HUDEP-2 (cell line): ENCODE measurements around the gene VWA3B.
A peak's percentile ranks its signal among the peaks of the same experiment; 100 is the strongest.
"Not testable (repeated sequence)": the region's sequence is repeated elsewhere in the genome, so short reads cannot be mapped to it uniquely, and the experiment has no call there.

Experiments
- DNase-seq, 76 experiments: peaks; one replicate each; lab custom pipeline; 2025; ENCODE audit not compliant: unreplicated experiment in 76 of 76; lab: John Stamatoyannopoulos, UW

VWA3B gene

DNA sequence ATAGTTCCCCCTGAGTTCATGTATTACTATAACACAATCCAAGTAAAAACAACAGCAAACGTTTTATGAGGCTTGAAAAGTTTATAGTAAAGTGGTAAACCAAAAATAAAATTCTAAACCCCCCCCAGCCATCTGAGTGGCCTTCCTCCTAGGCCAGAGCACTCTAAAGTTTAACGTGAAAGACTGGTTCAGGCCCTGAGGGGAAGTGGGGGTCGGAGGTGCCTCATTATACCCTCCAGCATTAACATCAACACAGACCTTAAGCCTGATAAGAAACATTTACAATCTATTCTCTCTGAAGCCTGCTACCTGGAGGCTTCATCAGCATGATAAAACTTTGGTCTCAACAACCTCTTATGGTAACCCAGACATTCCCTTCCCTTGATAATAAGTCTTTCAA, 230.2 kb downstream of the VWA3B start:
- DNase-seq: no peak

DNA sequence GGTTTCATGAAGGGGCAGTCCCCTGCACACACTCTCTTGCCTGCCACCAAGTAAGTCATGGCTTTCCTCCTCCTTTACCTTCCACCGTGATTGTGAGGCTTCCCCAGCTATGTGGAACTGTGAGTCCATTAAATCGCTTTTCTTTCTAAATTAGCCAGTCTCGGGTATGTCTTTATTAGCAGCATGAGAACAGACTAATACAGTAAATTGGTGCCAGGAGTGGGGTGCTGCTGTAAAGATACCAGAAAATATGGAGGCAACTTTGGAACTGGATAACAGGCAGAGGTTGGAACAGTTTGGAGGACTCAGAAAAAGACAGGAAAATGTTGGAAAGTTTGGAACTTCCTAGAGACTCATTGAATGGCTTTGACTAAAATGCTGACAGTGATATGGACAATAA, 233.2 kb downstream of the VWA3B start:
- not testable (repeated sequence) for DNase-seq

DNA sequence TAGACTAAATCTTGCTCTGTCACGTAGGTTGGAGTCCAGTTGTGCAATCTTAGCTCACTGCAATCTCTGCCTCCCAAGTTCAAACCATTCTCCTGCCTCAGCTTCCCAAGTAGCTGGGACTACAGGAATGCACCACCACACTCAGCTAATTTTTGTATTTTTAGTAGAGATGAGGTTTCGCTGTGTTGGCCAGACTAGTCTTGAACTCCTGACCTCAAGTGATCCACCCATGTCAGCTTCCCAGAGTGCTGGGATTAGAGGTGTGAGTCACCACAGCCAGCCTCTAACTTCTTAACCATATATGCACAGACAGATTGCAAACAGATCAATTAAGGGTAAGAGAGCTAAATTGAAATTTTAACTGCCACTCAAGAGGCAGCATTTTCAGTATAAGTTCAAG, 237.2 kb downstream of the VWA3B start:
- no peak for DNase-seq

DNA sequence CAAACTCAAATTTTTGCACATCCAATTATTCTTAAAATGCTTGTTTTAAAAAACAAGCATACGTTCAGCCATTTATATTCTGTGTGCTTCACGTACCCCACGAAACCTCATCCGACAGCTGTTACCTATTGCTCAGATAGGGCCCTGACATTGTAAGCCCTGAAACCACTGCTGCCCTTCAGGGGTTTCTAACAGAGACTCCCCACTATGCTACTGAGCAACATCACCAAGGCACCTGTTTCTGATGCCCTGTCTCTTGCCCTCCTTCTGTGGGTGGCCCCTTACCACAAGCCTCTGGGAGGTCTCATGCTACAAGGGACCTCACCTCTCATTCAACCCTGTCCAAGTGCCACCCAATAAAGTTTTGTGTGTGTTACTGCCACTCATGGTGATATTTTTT, 240.8 kb downstream of the VWA3B start:
- DNase-seq: no peak

DNA sequence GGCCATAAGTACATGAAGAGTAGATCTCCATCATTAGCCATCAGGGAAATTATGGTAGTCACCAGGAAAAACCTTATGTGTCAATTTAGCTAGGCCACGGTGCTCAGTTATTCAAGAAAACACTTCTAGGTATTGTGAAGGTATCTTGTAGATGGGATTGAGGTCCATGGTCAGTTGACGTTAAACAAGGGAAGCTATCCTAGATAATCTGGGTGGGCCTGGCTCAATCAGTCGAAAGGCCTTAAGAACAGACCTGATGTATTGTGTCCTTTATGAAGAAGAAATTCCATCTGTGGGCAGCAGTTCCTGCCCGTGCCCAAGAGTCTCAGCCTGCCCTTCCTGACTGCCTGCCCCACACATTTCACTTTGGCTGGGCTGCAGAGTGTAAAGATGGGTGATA, 242.6 kb downstream of the VWA3B start:
- no peak for DNase-seq

DNA sequence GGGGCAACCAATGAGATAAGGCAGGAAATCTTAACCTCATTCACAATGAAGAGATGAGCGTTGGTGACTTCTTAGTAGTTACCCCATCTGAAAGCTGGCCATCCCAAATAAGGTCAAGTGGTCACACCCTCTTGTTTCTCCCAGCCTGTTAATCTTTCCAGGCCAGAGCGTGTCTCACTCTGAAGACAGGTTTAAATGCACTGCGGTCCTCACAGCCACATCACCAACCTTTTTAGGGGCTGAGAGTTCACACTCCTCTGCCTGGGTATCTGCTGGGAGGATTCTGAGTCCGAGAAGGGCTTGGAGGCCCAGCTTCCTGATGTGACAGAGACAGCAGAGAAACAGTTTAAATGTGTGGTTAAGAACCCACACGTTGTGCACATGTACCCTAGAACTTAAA, 246.0 kb downstream of the VWA3B start:
- no peak for DNase-seq

DNA sequence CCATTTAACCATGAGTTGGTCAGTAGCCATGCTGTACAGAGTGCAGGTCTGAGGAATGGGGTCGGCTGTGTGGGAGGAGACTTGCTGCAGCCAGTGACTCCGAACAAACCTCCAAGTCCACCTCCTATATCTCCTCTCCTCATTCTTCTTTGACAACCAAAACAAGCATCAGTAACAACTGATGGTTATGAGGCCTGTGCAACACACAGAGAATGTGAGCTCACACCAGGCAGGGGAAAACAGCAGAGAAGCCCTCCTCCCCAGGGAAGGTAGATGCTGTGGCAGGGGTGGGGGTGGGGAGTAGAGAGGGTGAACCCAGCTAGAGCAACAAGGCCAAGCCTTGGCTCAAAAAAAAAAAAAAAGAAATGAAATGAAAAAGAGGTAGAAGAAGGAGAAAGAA, 247.0 kb downstream of the VWA3B start:
- no peak for DNase-seq

DNA sequence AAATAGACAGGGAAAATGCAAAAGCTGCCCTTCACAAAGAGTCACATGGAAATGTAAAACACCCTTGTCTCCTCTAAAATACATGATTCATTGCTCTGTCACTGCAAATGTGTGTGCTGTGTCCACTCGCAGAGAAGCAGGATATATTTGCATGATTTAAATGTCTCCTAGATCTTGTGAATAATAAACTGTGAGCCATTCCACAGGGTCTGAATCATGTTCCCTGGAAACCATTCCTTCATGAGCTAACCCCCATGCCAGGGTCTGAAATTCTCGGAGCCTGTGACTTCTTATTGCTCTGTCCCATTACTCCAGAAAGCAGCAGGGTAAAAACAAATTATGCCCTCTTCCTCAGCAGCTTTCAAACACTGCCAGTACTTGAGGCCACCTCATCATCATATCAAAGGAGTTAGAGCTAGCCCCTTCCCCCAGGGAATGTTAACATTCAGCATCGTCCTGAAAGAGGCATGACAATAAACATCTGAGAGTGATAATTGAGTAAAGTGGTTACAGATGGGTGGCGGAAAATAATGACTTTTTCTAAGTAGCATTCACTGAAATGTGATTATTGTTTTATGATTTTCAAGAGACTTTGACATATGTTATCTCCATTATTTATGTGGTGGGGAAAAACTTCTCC, 247.6 kb downstream of the VWA3B start:
- DNase-seq: no peak

DNA sequence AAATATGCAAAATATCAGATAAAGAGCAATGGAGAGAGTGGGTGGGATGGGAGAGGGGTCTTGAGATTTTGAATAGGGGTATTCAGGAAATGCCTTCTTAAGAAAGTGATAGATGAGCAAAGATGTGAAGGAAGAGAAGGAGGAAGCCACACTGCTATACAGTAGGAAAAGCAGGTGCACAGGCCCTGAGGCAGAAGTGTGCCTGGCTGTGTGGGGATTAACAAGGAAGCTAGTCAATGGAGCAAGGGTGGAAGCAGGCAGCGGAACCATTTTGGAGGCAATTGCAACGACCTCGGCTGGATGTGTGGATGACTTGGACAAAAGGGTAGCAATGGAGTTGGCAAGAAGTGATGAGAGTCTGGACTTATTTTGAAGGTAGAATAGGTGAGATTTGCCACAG, 248.3 kb downstream of the VWA3B start:
- no peak for DNase-seq

DNA sequence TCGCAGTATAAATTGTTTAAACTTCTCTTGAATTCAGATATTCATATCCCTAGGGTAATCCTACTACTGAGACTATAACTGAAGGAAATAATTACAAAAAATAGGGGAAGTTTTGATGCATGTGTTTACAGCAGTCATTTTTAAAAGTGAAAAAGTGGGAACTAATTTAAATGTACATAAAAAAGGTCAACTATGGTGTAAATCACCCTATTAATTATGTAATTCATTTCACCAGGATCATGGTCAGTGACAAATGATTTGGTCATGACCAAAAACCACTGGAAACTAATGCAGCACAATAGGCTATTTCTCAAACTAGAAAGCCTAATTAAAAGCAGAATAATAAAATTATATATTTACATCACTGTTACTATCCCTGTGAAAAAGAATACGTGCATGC, 254.3 kb downstream of the VWA3B start:
- DNase-seq: no peak

DNA sequence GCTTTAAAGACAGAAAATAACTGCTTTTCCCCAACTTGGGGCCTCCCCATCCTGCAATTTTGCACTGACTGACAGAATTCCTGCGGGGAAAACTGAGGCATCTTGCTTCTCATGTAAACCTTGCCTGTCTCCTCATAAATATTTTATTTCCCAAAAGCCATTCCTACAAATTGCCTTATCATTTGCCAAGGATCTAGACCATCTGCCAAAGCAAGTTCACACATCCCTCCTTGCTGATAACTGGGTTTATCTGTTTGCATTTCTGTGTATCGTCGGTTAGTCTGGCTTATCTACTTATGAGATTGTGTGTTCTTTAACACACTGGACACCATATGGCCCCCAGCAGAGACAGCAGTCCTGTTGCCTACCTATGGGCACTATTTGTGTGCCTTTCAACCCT, 256.3 kb downstream of the VWA3B start:
- DNase-seq: no peak

DNA sequence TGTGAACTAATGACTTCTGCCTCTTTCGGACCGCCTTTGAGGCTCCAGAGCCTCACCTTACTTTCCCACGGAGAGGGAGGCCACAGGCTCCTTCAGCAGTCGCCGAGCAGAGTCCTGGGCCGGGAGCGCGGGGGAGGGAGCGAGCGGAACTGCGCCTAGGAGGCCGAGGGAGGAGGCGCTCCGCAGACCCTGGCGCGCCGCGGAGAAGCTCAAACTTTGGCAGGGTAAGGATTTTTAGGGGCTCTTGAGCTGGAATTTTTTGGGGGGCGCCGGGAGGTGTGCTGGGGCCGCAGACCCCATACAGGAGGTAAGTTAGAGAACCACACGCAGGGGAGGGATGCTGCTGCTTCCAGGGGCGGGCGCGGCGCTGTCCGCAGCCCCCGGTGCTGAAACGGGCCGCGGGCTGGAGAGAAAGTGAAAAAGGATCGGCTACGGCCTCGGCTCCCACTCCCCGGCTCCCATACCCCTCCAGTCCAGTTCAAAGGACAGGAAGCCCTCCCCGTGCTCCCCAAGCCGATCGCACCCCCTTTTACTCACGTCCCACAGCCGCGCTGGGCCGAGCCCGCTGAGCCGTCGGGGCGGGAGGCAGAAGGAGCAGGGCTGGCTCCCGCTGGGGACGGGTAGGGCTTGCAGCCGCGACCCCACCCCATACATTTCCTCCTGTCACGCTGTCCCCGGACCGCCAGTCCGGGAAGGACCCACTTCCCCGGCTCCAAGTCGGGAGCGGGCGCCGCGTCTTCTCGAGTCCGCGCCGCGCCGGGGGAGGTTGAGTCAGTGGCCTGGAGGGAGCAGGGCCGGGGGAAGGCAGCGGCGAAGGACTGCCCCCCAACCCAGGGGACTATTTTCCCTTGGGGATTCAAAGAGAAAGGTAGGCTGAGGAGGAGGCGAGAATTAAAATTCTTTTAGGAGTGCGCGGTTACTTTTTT, 259.6 kb downstream of the VWA3B start, which contains the start of gene CNGA3:
TSS of gene CNGA3 (plus strand) at position 146 of the 926 bp plus-strand sequence. CDS start 23,520 bp downstream, outside the sequence.
- peak in 6 of 76 experiments; percentile 1 to 11 (median 4) for DNase-seq

DNA sequence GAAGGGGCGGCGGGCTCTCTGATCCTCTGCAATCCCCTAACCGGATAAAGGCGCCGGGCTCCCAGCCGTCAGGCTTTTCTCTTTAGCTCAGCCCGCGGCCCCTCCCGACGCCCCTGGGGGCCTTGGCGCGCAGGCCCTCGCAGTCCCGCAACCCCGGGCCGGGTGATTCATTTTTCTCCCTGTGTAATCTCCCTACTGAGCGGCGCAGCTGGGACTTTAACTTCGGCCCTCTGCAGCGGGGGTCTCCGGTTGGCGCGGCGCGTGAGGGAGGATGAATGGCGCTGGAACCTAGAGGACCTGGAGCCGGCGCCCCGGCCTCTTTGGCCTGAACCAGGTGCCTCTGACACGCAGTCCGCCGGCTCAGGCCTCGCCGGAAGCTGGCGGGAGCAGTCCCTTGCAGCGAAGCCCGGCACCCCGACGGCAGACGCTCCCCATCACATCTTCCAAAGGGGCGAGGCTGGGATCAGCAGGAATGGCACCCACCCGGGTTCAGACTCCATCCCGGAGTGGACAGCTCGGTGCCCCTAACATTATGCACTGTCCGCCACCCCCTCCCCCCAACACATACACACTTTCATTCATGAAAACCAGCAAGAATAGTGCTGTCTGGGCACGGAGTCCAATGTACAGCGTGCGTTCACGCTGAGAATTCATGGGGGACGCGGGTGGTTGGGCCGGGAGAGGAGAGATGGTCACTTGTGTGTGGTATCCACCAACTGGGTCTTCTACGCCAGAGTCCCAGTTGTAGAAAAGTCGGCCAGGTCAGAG, 260.5 kb downstream of the VWA3B start:
- no peak for DNase-seq

DNA sequence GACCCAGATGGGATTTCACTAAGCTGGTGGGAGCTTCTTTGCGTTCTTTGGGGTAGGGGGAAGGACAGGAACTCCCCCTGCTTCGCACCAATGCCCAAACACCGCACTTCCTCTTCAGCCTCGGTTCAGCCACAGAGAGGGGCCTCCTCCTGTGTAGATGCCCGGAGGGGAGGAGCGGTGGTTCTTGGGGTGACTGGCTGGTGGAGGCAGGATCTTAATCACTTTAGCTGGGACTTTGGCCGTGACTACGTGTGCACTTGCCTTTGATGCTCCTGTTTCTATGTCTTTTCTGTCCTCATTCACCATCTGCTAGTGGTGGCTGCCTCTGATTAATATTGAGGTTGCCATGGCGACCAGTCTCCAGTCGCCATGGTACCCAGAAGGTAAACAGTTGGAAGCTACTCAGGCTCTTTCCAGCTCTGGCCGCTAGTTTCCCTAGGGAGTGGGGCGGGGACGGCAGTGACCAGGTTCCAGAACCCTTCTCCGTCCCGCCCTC, 261.1 kb downstream of the VWA3B start:
- DNase-seq: no peak

DNA sequence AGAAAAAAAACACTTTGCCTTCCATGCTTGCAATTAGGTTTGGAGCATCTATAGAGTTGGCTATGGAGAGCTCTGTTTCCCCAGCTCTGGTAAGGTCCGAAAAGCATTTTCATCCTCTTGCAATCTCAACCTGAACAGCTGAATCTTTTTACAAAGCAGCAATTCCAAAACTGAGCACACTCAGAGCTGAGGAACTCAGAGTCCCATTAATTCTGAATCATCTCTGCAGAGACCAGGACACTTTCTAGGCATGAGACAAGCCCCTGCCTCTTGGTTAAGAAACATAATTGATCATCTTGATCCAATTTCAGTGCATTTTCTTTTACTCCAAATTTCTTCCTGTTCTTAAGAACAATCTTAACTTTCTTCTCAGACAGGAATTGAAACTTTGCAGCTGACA, 263.4 kb downstream of the VWA3B start:
- no peak for DNase-seq

DNA sequence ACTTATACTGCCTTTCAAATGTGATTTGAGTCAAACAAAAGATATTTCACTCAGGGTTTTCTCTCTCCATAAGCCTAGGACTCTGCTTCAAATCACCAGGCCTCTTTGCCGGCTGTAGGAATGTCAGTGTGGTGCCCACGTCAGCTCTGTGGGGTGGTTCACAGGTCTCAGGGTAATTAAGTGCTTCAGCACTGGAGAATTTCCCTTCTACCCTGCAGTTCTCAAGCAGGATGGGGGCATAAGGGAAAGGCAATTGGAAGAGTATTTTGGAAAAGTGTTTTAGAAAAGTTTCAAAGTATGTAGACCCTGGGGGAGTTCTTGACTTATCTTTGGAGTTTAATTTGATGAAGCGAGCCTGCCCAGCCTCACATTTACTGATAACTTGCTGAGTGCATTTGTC, 268.9 kb downstream of the VWA3B start:
- no peak for DNase-seq

DNA sequence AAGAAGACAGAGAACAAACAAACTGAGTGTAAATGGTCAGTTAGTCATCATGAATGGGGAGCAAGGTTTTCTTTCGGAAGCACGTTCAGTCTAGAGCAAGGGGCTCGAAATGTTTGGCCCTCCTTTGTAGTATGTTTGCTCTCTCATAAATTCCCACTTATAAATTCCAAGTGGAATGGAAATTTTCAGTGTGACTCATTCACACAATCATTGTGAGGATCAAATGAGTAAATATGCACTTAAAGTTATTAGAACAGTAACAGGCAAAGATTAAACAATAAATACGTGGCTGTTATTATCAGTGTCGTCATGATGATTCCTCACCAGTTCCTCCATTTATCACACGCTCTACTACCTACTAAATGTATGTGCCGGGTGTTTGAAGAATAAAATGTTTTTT, 269.8 kb downstream of the VWA3B start:
- no peak for DNase-seq

DNA sequence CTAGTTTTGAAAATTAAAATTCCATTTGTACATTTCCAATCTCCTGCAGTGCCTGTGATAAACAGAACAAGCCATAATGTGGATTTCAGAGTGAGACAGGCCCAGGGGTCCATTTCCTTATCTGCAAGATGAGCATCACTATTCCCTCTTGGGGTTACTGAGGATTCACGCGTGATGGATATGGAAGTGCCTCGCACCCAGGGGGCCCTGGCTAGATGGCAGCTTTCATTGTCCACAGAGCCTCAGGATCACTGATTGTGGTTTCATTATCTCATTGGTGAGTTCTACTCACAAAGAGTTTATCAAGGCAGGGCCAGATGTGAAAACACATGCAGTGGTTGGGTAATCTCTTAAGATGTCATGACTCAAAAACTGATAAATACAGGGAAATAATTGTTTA, 270.9 kb downstream of the VWA3B start:
- no peak for DNase-seq

DNA sequence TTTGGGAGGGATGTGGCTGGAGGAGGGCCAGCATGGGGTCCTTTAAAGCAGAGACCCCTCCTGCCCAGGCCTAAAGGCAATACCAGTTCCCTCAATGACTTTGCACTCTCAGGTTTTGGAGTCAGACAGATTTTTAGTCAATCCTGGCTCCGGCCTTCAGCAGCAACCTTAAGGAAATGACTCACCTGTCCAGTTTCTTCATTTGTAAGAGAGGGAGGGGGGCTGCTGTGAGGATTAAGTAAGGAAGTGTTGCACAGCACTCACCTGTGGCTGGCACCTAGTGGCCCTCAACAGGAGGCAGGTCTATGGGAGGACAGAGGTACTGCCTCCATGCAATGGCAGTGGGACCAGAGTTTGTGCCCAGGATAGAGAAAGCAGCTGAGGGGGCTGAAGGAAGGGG, 273.0 kb downstream of the VWA3B start:
- DNase-seq: no peak
